ENCODE results near the gene RPAP3. TPM values are rescaled to one million over a fixed set of nuclear protein-coding genes. Genes with fewer than 3 reads are reported as not detected.

The RPAP3 gene
- total RNA-seq, 2 donors from 2014 or later = 16.7 to 17.0 TPM

GRCh38 chr12:47732504-47732903 is 26.7 kb upstream of the RPAP3 start:
- no peaks in the 10 kb centered on the region for H3K36me3 ChIP-seq
- no peak overlapping the region for H3K4me3 ChIP-seq
- no peaks in the 10 kb centered on the region for H3K9me3 ChIP-seq
- intact Hi-C loops (cut with DNase I) = no loop called here
- H3K27ac ChIP-seq = no peak overlapping the region
- TF ChIP-seq CTCF (IDR thresholded peaks at IDR 0.05) = no peak
- no peak for DNase-seq
- no peaks in the 10 kb centered on the region for H3K27me3 ChIP-seq
- no peak overlapping the region for H3K9ac ChIP-seq (ENCODE audit: low read depth in 2 of 2, low read length in 2 of 2)
- H3K4me1 ChIP-seq = peaks cover 4% of the 10 kb centered on the region

GRCh38 chr12:47731723-47732122 is 25.9 kb upstream of the RPAP3 start:
- no peaks in the 10 kb centered on the region for H3K36me3 ChIP-seq
- intact Hi-C loops (cut with DNase I) = no loop called here
- H3K9ac ChIP-seq (ENCODE audit: low read depth in 2 of 2, low read length in 2 of 2) = no peak overlapping the region

GRCh38 chr12:47730341-47730744 is 24.5 kb upstream of the RPAP3 start:
- Histone ChIP-seq H3K27ac (no peak overlapping the region), H3K9ac (ENCODE audit: low read depth in 2 of 2, low read length in 2 of 2) (no peak overlapping the region), H3K36me3 (no peaks in the 10 kb centered on the region), H3K4me1 (no peaks in the 10 kb centered on the region), H3K27me3 (no peaks in the 10 kb centered on the region), H3K4me3 (no peak overlapping the region), H3K9me3 (no peaks in the 10 kb centered on the region)
- TF ChIP-seq CTCF (IDR thresholded peaks at IDR 0.05) = no peak
- intact Hi-C loops (cut with DNase I) = no loop called here
- DNase-seq = no peak

More at GRCh38 chr12:47731723-47732122, 25.9 kb upstream of the RPAP3 start:
- no peak overlapping the region for H3K4me3 ChIP-seq
- peaks cover 2% of the 10 kb centered on the region for H3K4me1 ChIP-seq
- H3K27me3 ChIP-seq = no peaks in the 10 kb centered on the region
- H3K27ac ChIP-seq = no peak overlapping the region
- DNase-seq = no peak
- no peak for TF ChIP-seq CTCF (IDR thresholded peaks at IDR 0.05)
- no peaks in the 10 kb centered on the region for H3K9me3 ChIP-seq

- Histone ChIP-seq H3K9ac (ENCODE audit: low read depth in 2 of 2, low read length in 2 of 2) (no peak overlapping the region), H3K27ac (no peak overlapping the region), H3K4me1 (no peaks in the 10 kb centered on the region), H3K27me3 (no peaks in the 10 kb centered on the region), H3K9me3 (no peaks in the 10 kb centered on the region), H3K36me3 (no peaks in the 10 kb centered on the region), H3K4me3 (no peak overlapping the region)
- intact Hi-C loops (cut with DNase I) = no loop called here
- no peak for TF ChIP-seq CTCF (IDR thresholded peaks at IDR 0.05)
- no peak for DNase-seq
These were observed 23.4 kb upstream of the RPAP3 start for GRCh38 chr12:47729233-47729632.

GRCh38 chr12:47725893-47726292 is 20.1 kb upstream of the RPAP3 start:
- TF ChIP-seq CTCF (IDR thresholded peaks at IDR 0.05) = no peak
- intact Hi-C loops (cut with DNase I) = no loop called here
- no peaks in the 10 kb centered on the region for H3K4me1 ChIP-seq
- H3K36me3 ChIP-seq = no peaks in the 10 kb centered on the region
- no peak overlapping the region for H3K4me3 ChIP-seq
- no peak for DNase-seq
- no peak overlapping the region for H3K27ac ChIP-seq
- H3K9me3 ChIP-seq = no peaks in the 10 kb centered on the region
- H3K9ac ChIP-seq (ENCODE audit: low read depth in 2 of 2, low read length in 2 of 2) = no peak overlapping the region
- no peaks in the 10 kb centered on the region for H3K27me3 ChIP-seq
